Mesenchymal stem cell (in vitro differentiated cells and primary cell): ENCODE results near the gene LGALS9C.
"Not testable (repeated sequence)": the region's sequence is repeated elsewhere in the genome, so short reads cannot be mapped to it uniquely, and the experiment has no call there.

Experiments
- DNase-seq: peaks from one replicate; pipeline ENCODE4 v3.0.0-alpha.2; 2013
- H2AFZ ChIP-seq: one replicate; pipeline ENCODE4 v1.6.1; 2013; ENCODE audit warnings: low read depth, mild to moderate bottlenecking, control low read depth, inconsistent platforms, low read length, moderate library complexity
- H2AK5ac ChIP-seq: 2 replicates; pipeline ENCODE4 v1.6.1; 2013; ENCODE audit warnings: low read length, moderate library complexity, mild to moderate bottlenecking, inconsistent platforms; ENCODE audit not compliant: severe bottlenecking
- H2BK120ac ChIP-seq: one replicate; pipeline ENCODE4 v1.6.1; 2013; ENCODE audit warnings: low read depth, mild to moderate bottlenecking, inconsistent platforms, low read length, moderate library complexity
- H2BK12ac ChIP-seq, 2 experiments: one replicate each; pipeline ENCODE4 v1.6.1; 2013; ENCODE audit warnings: inconsistent platforms in 2 of 2, low read length in 2 of 2, mild to moderate bottlenecking in 2 of 2, moderate library complexity in 2 of 2, control low read depth in 1 of 2
- H2BK15ac ChIP-seq: one replicate; pipeline ENCODE4 v1.6.1; 2013; ENCODE audit warnings: mild to moderate bottlenecking, low read depth, inconsistent platforms; ENCODE audit not compliant: poor library complexity, severe bottlenecking
- H2BK5ac ChIP-seq: 2 replicates; pipeline ENCODE4 v1.6.1; 2013; ENCODE audit warnings: low read depth, mild to moderate bottlenecking, low read length, control low read depth, inconsistent platforms; ENCODE audit not compliant: poor library complexity, severe bottlenecking
- H3K14ac ChIP-seq, 2 experiments: one replicate each; pipeline ENCODE4 v1.6.1; 2013; ENCODE audit warnings: inconsistent platforms in 2 of 2, low read length in 2 of 2, control low read depth in 1 of 2, mild to moderate bottlenecking in 1 of 2, moderate library complexity in 1 of 2
- H3K18ac ChIP-seq, 2 experiments: one replicate each; pipeline ENCODE4 v1.6.1; 2013; ENCODE audit warnings: inconsistent platforms in 2 of 2, low read length in 2 of 2, control low read depth in 1 of 2, low read depth in 1 of 2, mild to moderate bottlenecking in 1 of 2
- H3K23ac ChIP-seq, 2 experiments: one replicate each; pipeline ENCODE4 v1.6.1; 2013; ENCODE audit warnings: inconsistent platforms in 2 of 2, low read length in 2 of 2, mild to moderate bottlenecking in 2 of 2, moderate library complexity in 2 of 2, control low read depth in 1 of 2
- H3K27ac ChIP-seq: 2 replicates; pipeline ENCODE4 v1.5.1; 2013; ENCODE audit warnings: mild to moderate bottlenecking, moderate library complexity, low read length, control low read depth, inconsistent platforms; ENCODE audit not compliant: poor library complexity, severe bottlenecking
- H3K27me3 ChIP-seq, 2 experiments: 2 replicates each; pipeline versions ENCODE4 v1.6.1 to v1.7.0; 2013; ENCODE audit warnings: low read length in 2 of 2, mild to moderate bottlenecking in 2 of 2, moderate library complexity in 2 of 2, control low read depth in 1 of 2, inconsistent platforms in 1 of 2; ENCODE audit not compliant: control insufficient read depth in 1 of 2, insufficient read depth in 1 of 2
- H3K36me3 ChIP-seq, 2 experiments: 2 replicates each; pipeline versions ENCODE4 v1.6.1 to v1.7.0; 2013; ENCODE audit warnings: low read length in 2 of 2, control low read depth in 1 of 2, inconsistent platforms in 1 of 2, low read depth in 1 of 2, mild to moderate bottlenecking in 1 of 2; ENCODE audit not compliant: insufficient read depth in 2 of 2, control insufficient read depth in 1 of 2
- H3K4ac ChIP-seq, 2 experiments: one replicate each; pipeline ENCODE4 v1.6.1; 2013; ENCODE audit warnings: inconsistent platforms in 2 of 2, low read length in 2 of 2, mild to moderate bottlenecking in 2 of 2, moderate library complexity in 2 of 2, control low read depth in 1 of 2, low read depth in 1 of 2
- H3K4me1 ChIP-seq: 2 replicates; pipeline ENCODE4 v1.6.1; 2013; ENCODE audit warnings: low read depth, low read length, control low read depth; ENCODE audit not compliant: control insufficient read depth, insufficient read depth
- H3K4me2 ChIP-seq: 2 replicates; pipeline ENCODE4 v1.6.1; 2013; ENCODE audit warnings: low read length, mild to moderate bottlenecking, inconsistent platforms; ENCODE audit not compliant: poor library complexity, severe bottlenecking
- H3K4me3 ChIP-seq, 2 experiments: 2 replicates each; pipeline versions ENCODE4 v1.5.1 to v1.7.0; 2013; ENCODE audit warnings: low read length in 2 of 2, mild to moderate bottlenecking in 2 of 2, control low read depth in 1 of 2, low read depth in 1 of 2; ENCODE audit not compliant: insufficient read depth in 1 of 2
- H3K79me1 ChIP-seq: replicated peaks from 2 replicates; pipeline ENCODE4 v1.6.1; 2013; ENCODE audit warnings: mild to moderate bottlenecking, control low read depth, low read length, inconsistent platforms; ENCODE audit not compliant: poor library complexity, severe bottlenecking
- H3K9ac ChIP-seq: 2 replicates; pipeline ENCODE4 v1.7.0; 2013; ENCODE audit warnings: mild to moderate bottlenecking, low read length, moderate library complexity
- H3K9me3 ChIP-seq: 2 replicates; pipeline ENCODE4 v1.7.0; 2013; ENCODE audit warnings: mild to moderate bottlenecking, low read length; ENCODE audit not compliant: control insufficient read depth
- H4K8ac ChIP-seq: one replicate; pipeline ENCODE4 v1.6.1; 2013; ENCODE audit warnings: inconsistent platforms, mild to moderate bottlenecking, low read length, moderate library complexity
- H4K91ac ChIP-seq: one replicate; pipeline ENCODE4 v1.6.1; 2013; ENCODE audit warnings: mild to moderate bottlenecking, low read length, inconsistent platforms
- WGBS: methylation state at CpG from one replicate; pipeline ENCODE4 v1.1.7; 2013; ENCODE audit warnings: mixed read lengths; 5-methylcytosine and 5-hydroxymethylcytosine counted together

The LGALS9C gene

GRCh38 chr17:18494250-18494768 lies 17.7 kb downstream of the LGALS9C start:
- not testable (repeated sequence) for H4K8ac ChIP-seq, H3K23ac ChIP-seq, H2BK15ac ChIP-seq, H3K9ac ChIP-seq, H3K4me1 ChIP-seq, H3K4me3 ChIP-seq, H4K91ac ChIP-seq, H3K4ac ChIP-seq, H3K79me1 ChIP-seq, H3K27me3 ChIP-seq, H3K36me3 ChIP-seq, DNase-seq, H2AK5ac ChIP-seq, H2AFZ ChIP-seq, H2BK12ac ChIP-seq, H2BK120ac ChIP-seq, H3K14ac ChIP-seq, H3K18ac ChIP-seq, H3K27ac ChIP-seq, H2BK5ac ChIP-seq, H3K4me2 ChIP-seq, H3K9me3 ChIP-seq
- 57% methylated on average over 5 of the region's 13 CpGs for WGBS

- H3K27ac ChIP-seq, H3K27me3 ChIP-seq, H3K4me3 ChIP-seq, H2BK5ac ChIP-seq, H3K4me1 ChIP-seq, H3K4me2 ChIP-seq, DNase-seq, H2AK5ac ChIP-seq, H2BK15ac ChIP-seq, H2BK12ac ChIP-seq, H3K79me1 ChIP-seq, H2BK120ac ChIP-seq, H3K4ac ChIP-seq, H3K23ac ChIP-seq, H3K9ac ChIP-seq, H2AFZ ChIP-seq, H4K91ac ChIP-seq, H3K9me3 ChIP-seq, H3K18ac ChIP-seq, H3K36me3 ChIP-seq, H4K8ac ChIP-seq, H3K14ac ChIP-seq: not testable (repeated sequence)
- WGBS, result 55% methylated on average over 5 of the region's 6 CpGs
Measured at GRCh38 chr17:18497044-18497443, 20.5 kb downstream of the LGALS9C start.

GRCh38 chr17:18499100-18499499 lies 22.5 kb downstream of the LGALS9C start:
- not testable (repeated sequence) for H2BK120ac ChIP-seq, H2BK5ac ChIP-seq, DNase-seq, H3K27me3 ChIP-seq, H4K8ac ChIP-seq, H3K9me3 ChIP-seq, H2AFZ ChIP-seq, H3K79me1 ChIP-seq, H2BK12ac ChIP-seq, H2AK5ac ChIP-seq, H4K91ac ChIP-seq, H3K4me2 ChIP-seq, H3K4ac ChIP-seq, H3K9ac ChIP-seq, H3K18ac ChIP-seq, H2BK15ac ChIP-seq, H3K36me3 ChIP-seq, H3K4me1 ChIP-seq, H3K4me3 ChIP-seq, H3K27ac ChIP-seq, H3K14ac ChIP-seq, H3K23ac ChIP-seq
- WGBS, result 93% methylated on average over 2 of the region's 6 CpGs

GRCh38 chr17:18499756-18500155 lies 23.2 kb downstream of the LGALS9C start:
- H2BK12ac ChIP-seq, H3K9ac ChIP-seq, H2BK5ac ChIP-seq, H3K4ac ChIP-seq, H3K4me2 ChIP-seq, H2AFZ ChIP-seq, H3K4me3 ChIP-seq, H3K27ac ChIP-seq, H3K14ac ChIP-seq, H3K4me1 ChIP-seq, DNase-seq, H3K36me3 ChIP-seq, H3K79me1 ChIP-seq, H2BK120ac ChIP-seq, H3K27me3 ChIP-seq, H3K9me3 ChIP-seq, H3K23ac ChIP-seq, H2AK5ac ChIP-seq, H3K18ac ChIP-seq, H4K8ac ChIP-seq, H2BK15ac ChIP-seq, H4K91ac ChIP-seq: not testable (repeated sequence)
- 98% methylated on average over 6 of the region's 15 CpGs for WGBS
